H1 (cell line): ENCODE results near the gene ZKSCAN8. TPM values are rescaled to one million over a fixed set of nuclear protein-coding genes. Genes with fewer than 3 reads are reported as not detected.

ENCODE experiments used
- ASH2L ChIP-seq: fragments of 200-600, 300-600 bp; sonication (generic); IDR thresholded peaks from one replicate; pipeline ENCODE4 v1.7.1; 2017; ENCODE audit warnings: low read length
- CHD2 ChIP-seq: IDR thresholded peaks from 2 replicates; pipeline ENCODE4 v1.6.1; 2012; ENCODE audit warnings: low read length, improper control_type of control experiment
- CREB1 ChIP-seq: IDR thresholded peaks from 2 replicates; pipeline ENCODE4 v1.6.1; 2012; ENCODE audit warnings: inconsistent platforms
- EGR1 ChIP-seq: IDR thresholded peaks from 2 replicates; pipeline ENCODE4 v1.6.1; 2011; ENCODE audit warnings: low read depth, low read length, borderline replicate concordance
- GABPA ChIP-seq: IDR thresholded peaks from 2 replicates; pipeline ENCODE4 v1.6.1; 2011; ENCODE audit warnings: mild to moderate bottlenecking, low read length, moderate library complexity, borderline replicate concordance; ENCODE audit not compliant: insufficient read depth
- JUN ChIP-seq: IDR thresholded peaks from 2 replicates; pipeline ENCODE4 v1.6.1; 2011; ENCODE audit warnings: low read depth, mild to moderate bottlenecking, improper control_type of control experiment, low read length
- MAFK ChIP-seq: IDR thresholded peaks from 2 replicates; pipeline ENCODE4 v1.6.1; 2012; ENCODE audit warnings: low read depth, mild to moderate bottlenecking, improper control_type of control experiment, low read length
- MAX ChIP-seq: IDR thresholded peaks from 2 replicates; pipeline ENCODE4 v1.6.1; 2012; ENCODE audit warnings: inconsistent platforms
- NANOG ChIP-seq: IDR thresholded peaks from 2 replicates; pipeline ENCODE4 v1.6.1; 2011; ENCODE audit warnings: low read length, low read depth, mild to moderate bottlenecking, inconsistent platforms; ENCODE audit not compliant: insufficient read depth, poor library complexity, severe bottlenecking
- POLR2AphosphoS5 ChIP-seq: IDR thresholded peaks from 2 replicates; pipeline ENCODE4 v1.6.1; 2011; ENCODE audit warnings: low read depth, low read length
- RAD21 ChIP-seq, 2 experiments: IDR thresholded peaks in 1 of 2; conservative IDR thresholded peaks in 1 of 2; 2 replicates each; pipeline ENCODE4 v1.6.1; 2011; ENCODE audit warnings: low read depth in 2 of 2, low read length in 2 of 2, improper control_type of control experiment in 1 of 2, inconsistent platforms in 1 of 2, mild to moderate bottlenecking in 1 of 2, moderate library complexity in 1 of 2
- SIRT6 ChIP-seq: IDR thresholded peaks from one replicate; pipeline ENCODE4 v1.7.1; 2012; ENCODE audit warnings: low read length, inconsistent platforms
- SUZ12 ChIP-seq: fragments of 200-600 bp; sonication (generic); IDR thresholded peaks from 2 replicates; pipeline ENCODE4 v1.6.1; 2012; ENCODE audit warnings: mild to moderate bottlenecking, inconsistent platforms, low read length, moderate library complexity, mixed read lengths
- TAF1 ChIP-seq: IDR thresholded peaks from 2 replicates; pipeline ENCODE4 v1.6.1; 2011; ENCODE audit warnings: mild to moderate bottlenecking, low read depth, low read length
- TAF7 ChIP-seq: optimal IDR thresholded peaks from 2 replicates; pipeline ENCODE3; 2011; ENCODE audit warnings: low read depth, mild to moderate bottlenecking, inconsistent platforms, low read length, moderate library complexity, borderline replicate concordance
- TBP ChIP-seq: IDR thresholded peaks from 2 replicates; pipeline ENCODE4 v1.6.1; 2011; ENCODE audit warnings: low read depth, low read length, improper control_type of control experiment
- TCF12 ChIP-seq: IDR thresholded peaks from 2 replicates; pipeline ENCODE4 v1.6.1; 2011; ENCODE audit warnings: low read depth, mild to moderate bottlenecking, low read length
- USF2 ChIP-seq: IDR thresholded peaks from 2 replicates; pipeline ENCODE4 v1.6.1; 2011; ENCODE audit warnings: low read length, improper control_type of control experiment
- polyA plus RNA-seq, 7 experiments: library from polyadenylated mRNA; depleted of rRNA in 3 of 7; stranded (reverse) in 5 of 7; unstranded in 2 of 7; fragments of >200 nt in 5 of 7; fragments of 200-250 nt in 2 of 7; gene quantifications; 1 replicate in 5 of 7; 2 replicates in 1 of 7; 4 replicates in 1 of 7; pipeline versions ENCODE4 v1.2.1 to v1.2.3, GENCODE V29; 2011 to 2013; ENCODE audit warnings: missing spikeins in 2 of 7, mixed read lengths in 2 of 7
- total RNA-seq: library from RNA; stranded (reverse); fragmentation: NEBNext Ultra II Directional; extraction: Animal tissue kit (Norgen Biotek cat#: 25700); gene quantifications from 2 replicates; pipeline ENCODE4 v1.2.1, GENCODE V29; 2021

The ZKSCAN8 gene
- total and polyA plus RNA-seq, 2 of the 8 experiments (the other 6 are each of a cell fraction or from before 2014, with no cell fraction given) = 10.7 to 24.1 TPM

- peak; percentile 52; the same call in 1 of the 2 replicates for TF ChIP-seq MAX
- TF ChIP-seq TCF12 = no peak
- peak; percentile 85 for TF ChIP-seq TAF7
- 0 out of 2 replicates have a peak, but pooled peaks have one; percentile 11 for TF ChIP-seq CHD2
- TF ChIP-seq TAF1 = peak; percentile 90
- no peak for TF ChIP-seq SUZ12
- TF ChIP-seq JUN = no peak
- no peak for TF ChIP-seq SIRT6
- TF ChIP-seq POLR2AphosphoS5 = peak; percentile 58
- TF ChIP-seq EGR1 = 0 out of 2 replicates have a peak, but pooled peaks have one; percentile 23
- TF ChIP-seq TBP = peak; percentile 88
- TF ChIP-seq RAD21 (IDR thresholded peaks at IDR 0.05 in 1 of 2, conservative IDR thresholded peaks at IDR 0.05 in 1 of 2; ENCODE audit: low read depth in 2 of 2, low read length in 2 of 2) = peak; percentile 35 to 61
- TF ChIP-seq GABPA = peak; percentile 89; the same call in 1 of the 2 replicates
- peak; percentile 92 for TF ChIP-seq ASH2L
- peak; percentile 21 for TF ChIP-seq NANOG
- TF ChIP-seq CREB1 = peak; percentile 57; the same call in 1 of the 2 replicates
- no peak for TF ChIP-seq MAFK
- no peak for TF ChIP-seq USF2
Observed at GRCh38 chr6:28104392-28105244, 37.1 kb upstream of the ZKSCAN8 start (continued).
